Epithelial cell of proximal tubule (primary cell): ENCODE measurements around the gene BCAP31. TPM values are rescaled to one million over a fixed set of nuclear protein-coding genes. Genes with fewer than 3 reads are reported as not detected.
A peak's percentile ranks its signal among the peaks of the same experiment; 100 is the strongest.

Source experiments
- DNase-seq: peaks from one replicate; pipeline ENCODE4 v3.0.0-alpha.2; 2011; ENCODE audit warnings: low read depth
- H3K4me3 ChIP-seq: 2 replicates; pipeline ENCODE4 v1.5.1; 2011; ENCODE audit warnings: low read depth, mild to moderate bottlenecking, low read length
- CTCF ChIP-seq: conservative IDR thresholded peaks from 2 replicates; pipeline ENCODE4 v1.5.1; 2012; ENCODE audit warnings: low read depth, mild to moderate bottlenecking, low read length
- total RNA-seq: library from RNA; depleted of rRNA; stranded (reverse); fragments of >200 nt; gene quantifications from 2 replicates; pipeline ENCODE4 v1.2.3, GENCODE V29; 2015

BCAP31 gene
- total RNA-seq, 1 donor from 2014 or later, result 163 TPM

GRCh38 chrX:153723351-153724251 is 586 bp downstream of the BCAP31 start:
- DNase-seq, result no peak
- peak; percentile 50 for TF ChIP-seq CTCF
- H3K4me3 ChIP-seq, result peak overlapping the region; percentile 73

- TF ChIP-seq CTCF, result no peak
- peak overlapping the region; percentile 73 for H3K4me3 ChIP-seq
- DNase-seq, result no peak
Observed at GRCh38 chrX:153722704-153723350, 1.4 kb downstream of the BCAP31 start.

- DNase-seq, result no peak
- no peak for TF ChIP-seq CTCF
- H3K4me3 ChIP-seq, result no peak overlapping the region
Observed at GRCh38 chrX:153719701-153720100, 4.5 kb downstream of the BCAP31 start.

GRCh38 chrX:153719238-153719637 is 4.9 kb downstream of the BCAP31 start:
- DNase-seq, result no peak
- H3K4me3 ChIP-seq, result no peak overlapping the region
- TF ChIP-seq CTCF, result no peak

- H3K4me3 ChIP-seq, result no peak overlapping the region
- DNase-seq, result no peak
- TF ChIP-seq CTCF, result no peak
Observed at GRCh38 chrX:153717445-153717844, 6.7 kb downstream of the BCAP31 start.

GRCh38 chrX:153714256-153714655 is 9.9 kb downstream of the BCAP31 start:
- no peak overlapping the region for H3K4me3 ChIP-seq
- no peak for TF ChIP-seq CTCF
- DNase-seq, result no peak
